SHP77 (cell line): ENCODE measurements around the gene CEP83.
"Not testable (repeated sequence)": the region's sequence is repeated elsewhere in the genome, so short reads cannot be mapped to it uniquely, and the experiment has no call there.

Experiments
- DNase-seq, 2 experiments: peaks; one replicate each; lab custom pipeline; 2025; lab: John Stamatoyannopoulos, UW

The CEP83 gene

GRCh38 chr12:94380507-94380906, 79.2 kb downstream of the CEP83 start:
- no peak for DNase-seq

DNA sequence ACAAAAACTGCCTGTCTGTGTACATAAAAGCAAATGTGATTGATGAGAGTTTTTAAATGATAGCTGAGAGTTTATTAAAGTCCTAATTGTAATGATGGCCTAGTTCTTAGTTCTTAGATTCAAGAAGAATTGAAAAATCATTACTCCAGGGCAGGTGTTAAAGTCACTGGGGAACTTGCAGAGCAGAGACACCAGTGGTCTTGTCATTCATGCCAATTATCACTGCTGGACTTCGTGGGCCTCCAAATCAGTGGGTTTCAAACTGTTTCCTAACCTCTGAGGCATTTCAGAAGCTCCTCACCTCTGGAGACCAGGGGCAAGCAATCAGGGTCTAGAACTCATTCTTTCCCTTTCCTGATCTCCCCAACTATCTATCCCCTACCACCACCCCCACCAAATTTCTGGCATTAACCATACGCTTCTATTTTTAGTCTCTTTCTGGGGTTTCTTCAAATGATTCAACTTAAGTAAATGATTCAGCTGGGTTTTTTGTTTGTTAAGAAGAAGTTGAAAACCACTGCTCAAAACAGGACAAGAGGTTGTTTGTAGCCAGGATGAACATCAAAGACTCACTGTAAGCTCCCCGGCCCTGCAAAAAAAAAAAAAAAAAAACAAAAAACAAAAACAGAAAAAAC, 80.1 kb downstream of the CEP83 start:
- no peak for DNase-seq

- DNase-seq, result no peak
Measured at GRCh38 chr12:94377599-94377998, 82.1 kb downstream of the CEP83 start.

DNA sequence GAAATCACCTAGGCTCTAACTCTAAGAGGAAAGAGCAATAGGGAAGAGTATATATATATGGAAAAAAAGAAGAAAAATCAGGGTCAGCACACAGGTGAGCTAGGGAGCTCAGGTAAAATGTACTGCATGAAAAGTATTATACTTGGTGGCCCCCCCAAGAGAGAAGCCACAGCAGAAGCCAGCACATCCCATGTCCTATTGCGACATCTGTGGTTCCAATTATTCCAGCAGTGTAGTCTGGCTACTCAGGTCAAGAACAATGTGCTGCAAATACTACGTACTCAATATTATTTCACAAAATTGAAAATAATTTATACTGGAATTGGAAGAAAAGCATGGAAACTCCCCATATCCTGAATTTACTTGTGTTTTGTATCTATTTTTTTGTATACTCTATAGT, 85.5 kb downstream of the CEP83 start:
- DNase-seq, result no peak

- no peak for DNase-seq
Measured at GRCh38 chr12:94372461-94372860, 87.2 kb downstream of the CEP83 start.

- no peak for DNase-seq
Measured at GRCh38 chr12:94362653-94363052, 97.0 kb downstream of the CEP83 start.

DNA sequence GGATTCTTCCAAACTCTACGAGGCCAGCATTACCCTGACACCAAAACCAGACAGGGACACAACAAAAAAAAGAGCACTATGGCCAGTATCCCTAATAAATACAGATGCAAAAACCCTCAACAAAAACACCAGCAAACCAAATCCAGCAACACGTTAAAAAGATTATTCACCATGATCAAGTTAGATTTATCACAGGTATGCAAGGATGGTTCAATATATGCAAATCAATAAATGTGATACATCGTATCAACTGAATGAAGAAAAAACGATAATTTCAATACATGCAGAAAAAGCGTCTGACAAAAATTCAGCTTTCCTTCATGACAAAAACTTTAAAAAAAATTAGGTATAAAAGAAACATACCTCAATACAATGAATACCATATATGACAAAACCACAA, 99.9 kb downstream of the CEP83 start:
- no peak for DNase-seq

DNA sequence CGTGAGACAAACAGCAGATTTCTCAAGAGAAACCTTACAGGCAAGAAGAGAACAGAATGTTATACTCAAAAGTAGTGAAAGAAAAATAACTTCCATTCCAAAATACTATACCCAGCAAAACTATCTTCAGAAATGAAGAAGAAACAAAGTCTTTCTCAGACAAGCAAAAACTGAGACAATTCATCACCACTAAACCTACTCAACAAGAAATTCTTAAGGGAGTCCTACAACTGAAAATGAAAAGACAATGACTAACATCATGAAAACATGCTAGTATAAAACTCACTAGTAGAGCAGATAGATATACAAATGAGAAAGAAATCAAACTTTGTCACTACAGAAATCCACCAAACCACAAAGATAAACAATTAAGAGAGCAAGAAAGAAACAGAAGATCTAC, 106.5 kb downstream of the CEP83 start:
- no peak for DNase-seq

DNA sequence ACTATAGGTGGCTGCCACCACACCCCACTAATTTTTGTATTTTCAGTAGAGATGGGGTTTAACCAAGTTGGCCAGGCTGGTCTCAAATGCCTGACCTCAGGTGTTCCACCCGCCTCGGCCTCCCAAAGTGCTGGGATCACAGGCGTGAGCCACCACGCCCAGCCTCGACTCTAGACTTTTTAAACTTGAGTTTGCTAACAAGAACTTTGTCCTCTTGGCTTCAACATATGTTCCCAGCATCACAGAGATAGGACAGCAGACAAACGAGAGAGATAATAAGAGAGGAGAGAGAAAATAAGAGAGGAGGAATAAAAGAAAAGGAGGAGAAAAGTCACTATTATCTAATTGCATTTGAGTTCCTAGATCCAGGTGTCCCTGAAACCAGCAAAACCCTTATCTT, 119.1 kb downstream of the CEP83 start:
- DNase-seq, result no peak

DNA sequence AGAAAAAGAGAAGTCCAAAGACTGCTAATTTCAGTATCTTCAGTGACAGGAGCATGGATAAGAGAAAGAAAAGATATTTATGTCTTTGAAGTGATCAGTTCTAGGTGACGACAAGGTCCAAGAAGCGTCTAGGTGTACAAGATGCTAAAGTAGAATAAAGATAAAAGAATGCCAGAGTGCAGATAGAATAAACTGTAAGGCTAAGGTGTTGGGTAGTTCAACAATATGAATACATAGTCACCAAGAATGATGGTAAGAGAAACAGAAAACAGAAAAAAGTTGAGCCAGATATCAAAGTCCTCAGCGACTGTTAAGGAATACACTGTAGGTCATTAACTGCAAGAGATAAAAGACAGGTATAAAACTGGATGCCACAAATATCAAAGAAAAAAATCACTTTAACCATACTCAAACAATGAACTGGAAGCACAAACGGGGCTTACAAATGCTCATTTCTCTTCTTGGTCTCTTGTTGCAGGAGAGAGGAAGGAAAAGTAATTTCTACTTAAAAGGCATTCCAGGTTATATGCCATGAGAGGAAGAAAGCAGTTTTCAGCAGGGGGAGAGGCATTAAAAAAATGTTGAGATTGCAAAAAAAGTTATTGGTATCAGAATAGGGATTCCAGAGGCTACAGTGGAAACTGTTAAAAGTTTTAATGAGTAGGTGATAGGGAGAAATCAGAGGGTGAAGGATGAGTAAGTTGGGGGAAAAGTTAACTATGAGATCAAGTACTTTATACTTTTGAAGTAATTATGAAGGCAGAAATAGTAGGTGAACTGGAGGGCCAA, 121.5 kb downstream of the CEP83 start:
- no peak for DNase-seq

DNA sequence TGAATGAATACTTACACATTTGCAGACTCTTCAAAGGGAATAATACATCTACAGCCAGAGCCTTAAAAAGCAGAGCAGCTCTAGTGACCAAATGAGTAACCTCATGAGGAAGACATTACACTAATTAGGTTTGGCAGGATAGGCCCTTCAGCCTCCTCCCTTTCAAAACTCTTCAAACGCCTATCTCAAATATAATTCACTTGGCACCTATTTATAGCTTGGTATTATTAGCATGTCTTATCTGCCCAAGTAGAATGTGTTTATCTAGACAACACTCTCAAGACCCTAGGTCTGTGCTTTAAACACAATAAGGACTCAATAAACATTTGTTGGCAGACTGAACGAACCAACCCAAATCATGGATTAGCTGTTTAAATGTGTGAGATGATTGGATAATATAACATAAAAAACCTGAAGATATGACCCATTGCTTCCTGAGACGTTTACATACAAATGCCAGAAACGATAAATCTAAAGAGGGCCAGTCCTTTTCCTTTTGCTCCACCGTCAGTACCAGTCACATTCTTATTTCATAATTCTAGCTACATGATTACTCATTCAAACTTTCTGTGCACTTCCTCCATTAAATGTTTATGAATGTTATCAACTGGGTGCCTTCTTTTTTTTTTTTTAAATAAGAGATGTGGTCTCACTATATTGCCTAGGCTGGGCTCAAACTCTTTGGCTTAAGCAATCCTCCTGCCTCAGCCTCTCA, 123.3 kb downstream of the CEP83 start:
- no peak for DNase-seq

DNA sequence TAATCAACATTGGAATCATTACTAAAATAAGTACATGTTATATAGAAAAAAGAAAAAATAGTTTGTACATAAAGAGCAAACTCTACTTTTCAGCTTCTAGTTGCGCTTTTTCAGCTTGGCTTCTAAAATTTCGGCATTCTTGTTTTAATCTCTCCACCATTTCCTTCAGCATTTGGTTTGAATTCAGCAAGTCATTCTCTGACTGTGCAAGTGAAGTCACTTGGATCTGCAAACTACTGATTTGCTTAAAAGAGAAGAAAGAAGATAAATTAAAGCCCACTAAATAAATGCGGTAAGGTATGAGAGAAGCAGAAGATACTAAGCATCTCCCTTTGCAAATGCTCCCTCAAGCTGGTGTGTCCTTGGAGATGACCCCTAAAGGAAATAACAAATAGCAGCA, 126.3 kb downstream of the CEP83 start:
- no peak for DNase-seq

GRCh38 chr12:94329366-94329765, 130.3 kb downstream of the CEP83 start:
- DNase-seq, result no peak

DNA sequence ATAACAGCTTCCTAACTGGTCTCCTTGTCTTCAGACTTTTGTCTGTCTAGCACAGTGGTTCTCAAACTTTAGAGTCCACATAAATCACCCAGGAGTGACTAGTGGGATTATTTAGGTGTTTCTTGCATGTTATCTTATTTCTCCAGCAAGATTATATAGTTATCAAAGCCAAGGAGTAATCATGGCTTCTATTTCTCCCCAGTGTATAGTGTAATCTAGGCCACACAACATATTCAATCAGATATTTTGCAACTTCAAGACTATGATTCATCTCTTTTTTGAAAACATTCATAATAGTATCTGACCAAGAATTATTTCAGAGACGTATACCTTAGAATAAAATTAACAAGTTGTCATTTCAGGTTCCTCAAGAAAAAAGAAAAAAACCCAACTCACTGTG, 131.9 kb downstream of the CEP83 start:
- DNase-seq, result no peak

GRCh38 chr12:94326727-94327126, 132.9 kb downstream of the CEP83 start:
- no peak for DNase-seq

- no peak for DNase-seq
Measured at GRCh38 chr12:94326234-94326633, 133.4 kb downstream of the CEP83 start.

DNA sequence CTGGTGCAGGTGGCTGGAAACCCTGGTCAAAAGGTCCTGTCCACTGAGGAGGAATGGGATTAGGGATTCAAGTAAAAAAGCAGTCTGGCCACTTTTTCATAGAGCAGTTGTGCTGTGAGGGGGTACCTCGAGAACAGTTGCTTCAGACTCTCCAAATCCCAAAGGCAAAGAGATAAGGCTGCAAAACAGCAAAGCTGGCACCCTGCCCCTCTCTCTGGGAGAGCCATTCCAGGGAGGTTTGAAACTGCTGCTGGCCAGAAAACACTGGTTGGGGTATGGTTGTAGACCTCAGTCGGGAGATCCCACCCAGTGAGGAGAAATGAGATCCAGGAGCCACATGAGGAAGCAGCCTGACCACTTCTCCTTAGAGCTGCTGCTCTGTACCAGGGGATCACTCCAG, 137.3 kb downstream of the CEP83 start:
- no peak for DNase-seq

DNA sequence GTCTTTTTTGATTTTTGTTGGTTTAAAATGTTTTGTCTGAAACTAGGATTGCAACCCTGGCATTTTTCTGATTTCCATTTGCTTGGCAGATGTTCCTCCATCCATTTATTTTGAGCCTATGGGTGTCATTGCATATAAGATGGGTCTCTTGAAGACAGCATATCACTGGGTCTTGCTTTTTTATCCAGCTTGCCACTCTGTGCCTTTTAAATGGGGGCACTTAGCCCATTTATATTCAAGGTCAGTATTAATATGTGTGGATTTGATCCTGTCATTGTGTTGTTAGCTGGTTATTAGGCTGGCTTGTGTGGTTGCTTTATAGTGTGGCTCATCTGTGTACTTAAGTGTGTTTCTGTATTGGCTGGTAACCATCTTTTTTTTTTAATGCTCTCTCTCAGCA, 139.6 kb downstream of the CEP83 start:
- DNase-seq, result no peak

- no peak for DNase-seq
Measured at GRCh38 chr12:94318181-94318580, 141.5 kb downstream of the CEP83 start.

DNA sequence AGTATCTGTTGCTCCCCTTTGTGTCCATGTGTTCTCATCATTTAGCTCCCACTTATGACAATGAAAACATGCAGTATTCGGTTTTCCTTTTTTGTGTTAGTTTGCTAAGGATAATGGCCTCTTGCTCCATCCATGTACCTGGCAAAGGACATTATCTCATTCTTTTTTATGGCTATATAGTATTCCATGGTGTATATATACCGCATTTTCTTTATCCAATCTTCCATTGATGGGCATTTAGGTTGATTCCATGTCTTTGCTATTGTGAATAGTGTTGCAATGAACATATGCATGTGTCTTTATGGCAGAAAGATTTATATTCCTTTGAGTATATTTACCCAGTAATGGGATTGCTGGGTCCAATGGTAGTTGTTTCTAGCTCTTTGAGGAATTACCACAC, 143.1 kb downstream of the CEP83 start:
- DNase-seq, result not testable (repeated sequence)

DNA sequence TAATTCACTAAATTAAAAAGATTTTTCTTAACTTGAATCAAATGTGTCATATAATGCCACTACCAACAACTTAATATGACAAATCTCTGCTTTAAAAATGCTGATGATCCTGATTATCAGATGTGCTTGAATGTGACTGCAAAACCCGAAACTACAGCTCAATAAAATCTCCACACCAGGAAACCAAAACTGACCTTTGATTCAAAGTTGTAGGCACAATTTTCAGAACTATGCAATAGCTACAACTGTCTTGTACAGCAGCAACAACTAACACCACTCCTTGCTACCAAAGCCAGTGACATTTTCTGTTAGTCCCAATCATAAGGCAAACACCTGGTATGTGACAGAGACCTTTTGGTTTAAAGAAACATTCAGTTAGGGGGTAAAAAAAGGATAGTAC, 147.3 kb downstream of the CEP83 start:
- no peak for DNase-seq

- no peak for DNase-seq
Measured at GRCh38 chr12:94309373-94309772, 150.3 kb downstream of the CEP83 start.

- no peak for DNase-seq
Measured at GRCh38 chr12:94308612-94309011, 151.1 kb downstream of the CEP83 start.
